GM12865 (cell line): ENCODE data around the gene SAMD1.

Source experiments
- DNase-seq: peaks from one replicate; pipeline ENCODE4 v3.0.0; 2010; ENCODE audit warnings: low read depth
- H3K4me3 ChIP-seq: 2 replicates; pipeline ENCODE4 v1.5.1; 2011; ENCODE audit warnings: mild to moderate bottlenecking, low read depth, low read length, control low read depth
- CTCF ChIP-seq: IDR thresholded peaks from 2 replicates; pipeline ENCODE4 v1.5.1; 2011; ENCODE audit warnings: low read length, control low read depth, low read depth, inconsistent platforms; ENCODE audit not compliant: insufficient read depth; ENCODE audit errors: missing control alignments

The SAMD1 gene

GRCh38 chr19:14061081-14061749, 29.3 kb downstream of the SAMD1 start:
- DNase-seq = no peak
- no peak for TF ChIP-seq CTCF
- no peak overlapping the region for H3K4me3 ChIP-seq

- no peak overlapping the region for H3K4me3 ChIP-seq
- no peak for TF ChIP-seq CTCF
- no peak for DNase-seq
Measured at GRCh38 chr19:14059652-14060155, 30.8 kb downstream of the SAMD1 start.

- no peak overlapping the region for H3K4me3 ChIP-seq
- DNase-seq = peak; percentile 35
- TF ChIP-seq CTCF = peak; percentile 82
Measured at GRCh38 chr19:14059093-14059480, 31.5 kb downstream of the SAMD1 start.

GRCh38 chr19:14058182-14059092, 32.1 kb downstream of the SAMD1 start:
- no peak overlapping the region for H3K4me3 ChIP-seq
- DNase-seq = no peak
- TF ChIP-seq CTCF = no peak

GRCh38 chr19:14056741-14057356, 33.7 kb downstream of the SAMD1 start:
- no peak for TF ChIP-seq CTCF
- DNase-seq = no peak
- H3K4me3 ChIP-seq = no peak overlapping the region

- TF ChIP-seq CTCF = no peak
- no peak overlapping the region for H3K4me3 ChIP-seq
- no peak for DNase-seq
Measured at GRCh38 chr19:14056069-14056666, 34.4 kb downstream of the SAMD1 start.
